GM23248 (cell line): ENCODE data around the gene PCDHA12. TPM values are rescaled to one million over a fixed set of nuclear protein-coding genes. Genes with fewer than 3 reads are reported as not detected.

Experiments
- DNase-seq: peaks from one replicate; pipeline ENCODE4 v3.0.0-alpha.2; 2015
- H2AFZ ChIP-seq: fragments of 200-600 bp; sonication (generic); 2 replicates; pipeline ENCODE4 v1.6.1; 2016; ENCODE audit warnings: antibody characterized with exemption
- H3F3A ChIP-seq: fragments of 200-600 bp; sonication (generic); 2 replicates; pipeline ENCODE4 v1.6.1; 2016; ENCODE audit warnings: mild to moderate bottlenecking, antibody characterized with exemption, mixed run types; ENCODE audit not compliant: insufficient read depth
- H3K27ac ChIP-seq: fragments of 200-600 bp; sonication (generic); 2 replicates; pipeline ENCODE4 v1.5.1; 2016; ENCODE audit warnings: mild to moderate bottlenecking
- H3K27me3 ChIP-seq: fragments of 200-600 bp; sonication (generic); replicated peaks from 2 replicates; pipeline ENCODE4 v1.6.1; 2016; ENCODE audit warnings: mild to moderate bottlenecking; ENCODE audit not compliant: insufficient read depth
- H3K36me3 ChIP-seq: fragments of 200-600 bp; sonication (generic); 2 replicates; pipeline ENCODE4 v1.6.1; 2016; ENCODE audit warnings: low read depth, mild to moderate bottlenecking
- H3K4me1 ChIP-seq: fragments of 200-600 bp; sonication (generic); 2 replicates; pipeline ENCODE4 v1.6.1; 2016; ENCODE audit warnings: mild to moderate bottlenecking; ENCODE audit not compliant: insufficient read depth
- H3K4me2 ChIP-seq: fragments of 200-600 bp; sonication (generic); one replicate; pipeline ENCODE4 v1.6.1; 2016; ENCODE audit warnings: mild to moderate bottlenecking; ENCODE audit not compliant: unreplicated experiment
- H3K4me3 ChIP-seq: fragments of 200-600 bp; sonication (generic); 2 replicates; pipeline ENCODE4 v1.5.1; 2016; ENCODE audit warnings: mild to moderate bottlenecking
- H3K79me2 ChIP-seq: fragments of 200-600 bp; sonication (generic); 2 replicates; pipeline ENCODE4 v1.6.1; 2016; ENCODE audit warnings: mild to moderate bottlenecking; ENCODE audit not compliant: insufficient read depth
- H3K9ac ChIP-seq: fragments of 200-600 bp; sonication (generic); 2 replicates; pipeline ENCODE4 v1.6.1; 2016; ENCODE audit warnings: mild to moderate bottlenecking
- H3K9me2 ChIP-seq: fragments of 200-600 bp; sonication (generic); 2 replicates; pipeline ENCODE4 v1.6.1; 2016; ENCODE audit warnings: mixed run types, mild to moderate bottlenecking, moderate library complexity; ENCODE audit not compliant: insufficient read depth
- H3K9me3 ChIP-seq: fragments of 200-600 bp; sonication (generic); one replicate; pipeline ENCODE4 v1.6.1; 2017; ENCODE audit warnings: low read depth
- H4K20me1 ChIP-seq: fragments of 200-600 bp; sonication (generic); 2 replicates; pipeline ENCODE4 v1.6.0; 2016; ENCODE audit not compliant: insufficient read depth
- EZH2 ChIP-seq: fragments of 200-600 bp; sonication (generic); IDR thresholded peaks from 2 replicates; pipeline ENCODE4 v1.6.1; 2018; ENCODE audit warnings: antibody characterized with exemption, mild to moderate bottlenecking; ENCODE audit not compliant: insufficient read depth, poor library complexity, severe bottlenecking
- EZH2phosphoT487 ChIP-seq: fragments of 200-600 bp; sonication (generic); IDR thresholded peaks from 2 replicates; pipeline ENCODE4 v1.6.1; 2018; ENCODE audit warnings: antibody characterized with exemption, moderate library complexity, mild to moderate bottlenecking, low read depth; ENCODE audit not compliant: insufficient read depth
- WGBS, 2 experiments: methylation state at CpG; one replicate each; pipeline ENCODE4 v1.1.6; 2015 to 2017; ENCODE audit warnings: low lambda C conversion rate in 2 of 2, low coverage in 1 of 2; ENCODE audit errors: missing lambda C conversion rate in 2 of 2; 5-methylcytosine and 5-hydroxymethylcytosine counted together
- in situ Hi-C: fragments of 300-500 bp; cut with MboI; formaldehyde crosslinking; loops from 2 replicates; pipeline ENCODE4 v1.15.0; 2020
- polyA plus RNA-seq: library from polyadenylated mRNA; unstranded; fragments of >200 nt; fragmentation: Nextera tagmentation; extraction: Ambion mirVana; gene quantifications from 2 replicates; pipeline ENCODE4 v1.2.1, GENCODE V29; 2016
- total RNA-seq: library from RNA; depleted of rRNA; stranded (reverse); fragments of >200 nt; shearing (Covaris generic); gene quantifications from 2 replicates; pipeline ENCODE4 v1.2.3, GENCODE V29; 2014; rRNA removed

PCDHA12 gene
- total and polyA plus RNA-seq, 2 experiments from 2014 or later, result not detected

GRCh38 chr5:140926443-140927227 lies 51.5 kb downstream of the PCDHA12 start:
- no peak for TF ChIP-seq EZH2
- no peak for TF ChIP-seq EZH2phosphoT487
- H3F3A ChIP-seq, result no peaks in the 10 kb centered on the region
- no peaks in the 10 kb centered on the region for H3K36me3 ChIP-seq
- H3K4me1 ChIP-seq, result no peaks in the 10 kb centered on the region
- in situ Hi-C loops, result no loop called here
- peak; percentile 70 for DNase-seq
- H3K27me3 ChIP-seq, result peaks cover 12% of the 10 kb centered on the region
- no peaks in the 10 kb centered on the region for H4K20me1 ChIP-seq
- no peaks in the 10 kb centered on the region for H3K9me3 ChIP-seq
- H3K9ac ChIP-seq, result no peak overlapping the region
- H3K27ac ChIP-seq, result no peak overlapping the region
- no peaks in the 10 kb centered on the region for H3K79me2 ChIP-seq
- H3K4me3 ChIP-seq, result peak overlapping the region; percentile 42
- H3K9me2 ChIP-seq, result no peaks in the 10 kb centered on the region
- H2AFZ ChIP-seq, result peak overlapping the region; percentile 67
- peak overlapping the region; percentile 39 for H3K4me2 ChIP-seq
- WGBS, 2 experiments, result 4 to 5% methylated on average over 66 to 73 of the region's 74 CpGs

GRCh38 chr5:140927228-140927573 lies 52.1 kb downstream of the PCDHA12 start:
- peak overlapping the region; percentile 42 for H3K4me3 ChIP-seq
- no peaks in the 10 kb centered on the region for H3K9me3 ChIP-seq
- H3K4me2 ChIP-seq, result no peak overlapping the region
- no peaks in the 10 kb centered on the region for H3K36me3 ChIP-seq
- no peak overlapping the region for H3K27ac ChIP-seq
- H3K9ac ChIP-seq, result no peak overlapping the region
- H3K27me3 ChIP-seq, result peaks cover 12% of the 10 kb centered on the region
- no peaks in the 10 kb centered on the region for H4K20me1 ChIP-seq
- TF ChIP-seq EZH2, result no peak
- no peak for TF ChIP-seq EZH2phosphoT487
- H3K9me2 ChIP-seq, result no peaks in the 10 kb centered on the region
- no peaks in the 10 kb centered on the region for H3K4me1 ChIP-seq
- H3F3A ChIP-seq, result no peaks in the 10 kb centered on the region
- peak overlapping the region; percentile 67; the same call in 1 of the 2 replicates for H2AFZ ChIP-seq
- 8 to 10% methylated on average over 26 of the region's 26 CpGs for WGBS, 2 experiments
- DNase-seq, result no peak
- H3K79me2 ChIP-seq, result no peaks in the 10 kb centered on the region
- in situ Hi-C loops, result no loop called here

Other genes with a start within 250 kb of the PCDHA12 start
- 1.9 and 6.1 TPM in 2 replicates for gene CD14, start 242.1 kb upstream of the PCDHA12 start, total RNA-seq
- gene CD14, start 242.1 kb upstream of the PCDHA12 start, polyA plus RNA-seq, result 2.1 and 3.2 TPM in 2 replicates
- gene TMCO6, start 235.9 kb upstream of the PCDHA12 start, total RNA-seq, result 14.4 and 48.2 TPM in 2 replicates
- 5.4 and 5.6 TPM in 2 replicates for gene TMCO6, start 235.9 kb upstream of the PCDHA12 start, polyA plus RNA-seq
- 21.9 and 25.4 TPM in 2 replicates for gene NDUFA2, start 227.7 kb upstream of the PCDHA12 start, total RNA-seq
- 117 and 120 TPM in 2 replicates for gene NDUFA2, start 227.7 kb upstream of the PCDHA12 start, polyA plus RNA-seq
- 72.0 and 72.2 TPM in 2 replicates for gene IK, start 227.5 kb upstream of the PCDHA12 start, total RNA-seq
- 105 and 106 TPM in 2 replicates for gene IK, start 227.5 kb upstream of the PCDHA12 start, polyA plus RNA-seq
- 17.5 and 19.6 TPM in 2 replicates for gene WDR55, start 210.4 kb upstream of the PCDHA12 start, total RNA-seq
- gene WDR55, start 210.4 kb upstream of the PCDHA12 start, polyA plus RNA-seq, result 17.7 and 18.6 TPM in 2 replicates
- gene DND1, start 201.7 kb upstream of the PCDHA12 start, total RNA-seq, result 0.22 and 0.38 TPM in 2 replicates
- gene DND1, start 201.7 kb upstream of the PCDHA12 start, polyA plus RNA-seq, result 0.14 TPM in 1 of 2 replicates, not detected in the other
- gene HARS1, start 183.9 kb upstream of the PCDHA12 start, total RNA-seq, result 75.7 and 85.0 TPM in 2 replicates
- 92.5 and 97.6 TPM in 2 replicates for gene HARS1, start 183.9 kb upstream of the PCDHA12 start, polyA plus RNA-seq
- 29.7 and 32.8 TPM in 2 replicates for gene HARS2, start 183.9 kb upstream of the PCDHA12 start, total RNA-seq
- 20.7 and 23.3 TPM in 2 replicates for gene HARS2, start 183.9 kb upstream of the PCDHA12 start, polyA plus RNA-seq
- 43.1 TPM in 2 replicates for gene ZMAT2, start 174.9 kb upstream of the PCDHA12 start, total RNA-seq
- 34.7 and 36.3 TPM in 2 replicates for gene ZMAT2, start 174.9 kb upstream of the PCDHA12 start, polyA plus RNA-seq
- not detected in 2 replicates for gene PCDHA1, start 89.2 kb upstream of the PCDHA12 start, total RNA-seq
- gene PCDHA1, start 89.2 kb upstream of the PCDHA12 start, polyA plus RNA-seq, result not detected in 2 replicates
- gene PCDHA2, start 80.5 kb upstream of the PCDHA12 start, total RNA-seq, result not detected in 2 replicates
- gene PCDHA2, start 80.5 kb upstream of the PCDHA12 start, polyA plus RNA-seq, result 0.06 TPM in 1 of 2 replicates, not detected in the other
- not detected in 2 replicates for gene PCDHA3, start 74.3 kb upstream of the PCDHA12 start, total RNA-seq
- gene PCDHA3, start 74.3 kb upstream of the PCDHA12 start, polyA plus RNA-seq, result 0.05 and 0.09 TPM in 2 replicates
- gene PCDHA4, start 68.2 kb upstream of the PCDHA12 start, total RNA-seq, result not detected in 2 replicates
- gene PCDHA4, start 68.2 kb upstream of the PCDHA12 start, polyA plus RNA-seq, result not detected in 2 replicates
- not detected in 2 replicates for gene PCDHA5, start 53.7 kb upstream of the PCDHA12 start, total RNA-seq
- gene PCDHA5, start 53.7 kb upstream of the PCDHA12 start, polyA plus RNA-seq, result not detected in 2 replicates
- gene PCDHA6, start 47.3 kb upstream of the PCDHA12 start, total RNA-seq, result 0.13 and 0.22 TPM in 2 replicates
- gene PCDHA6, start 47.3 kb upstream of the PCDHA12 start, polyA plus RNA-seq, result 0.10 TPM in 1 of 2 replicates, not detected in the other
- gene PCDHA7, start 41.0 kb upstream of the PCDHA12 start, total RNA-seq, result not detected in 2 replicates
- not detected in 2 replicates for gene PCDHA7, start 41.0 kb upstream of the PCDHA12 start, polyA plus RNA-seq
- gene PCDHA8, start 34.1 kb upstream of the PCDHA12 start, total RNA-seq, result not detected in 2 replicates
- not detected in 2 replicates for gene PCDHA8, start 34.1 kb upstream of the PCDHA12 start, polyA plus RNA-seq
- gene PCDHA9, start 26.9 kb upstream of the PCDHA12 start, total RNA-seq, result not detected in 2 replicates
- gene PCDHA9, start 26.9 kb upstream of the PCDHA12 start, polyA plus RNA-seq, result 0.04 TPM in 1 of 2 replicates, not detected in the other
- 0.11 and 0.13 TPM in 2 replicates for gene PCDHA10, start 19.4 kb upstream of the PCDHA12 start, total RNA-seq
- 0.13 and 0.26 TPM in 2 replicates for gene PCDHA10, start 19.4 kb upstream of the PCDHA12 start, polyA plus RNA-seq
- not detected in 2 replicates for gene PCDHA11, start 6.4 kb upstream of the PCDHA12 start, total RNA-seq
- not detected in 2 replicates for gene PCDHA11, start 6.4 kb upstream of the PCDHA12 start, polyA plus RNA-seq
- gene PCDHA13, start 6.8 kb downstream of the PCDHA12 start, total RNA-seq, result not detected in 2 replicates
- gene PCDHA13, start 6.8 kb downstream of the PCDHA12 start, polyA plus RNA-seq, result not detected in 2 replicates
- 0.38 TPM in 1 of 2 replicates, not detected in the other for gene PCDHAC1, start 51.0 kb downstream of the PCDHA12 start, total RNA-seq
- not detected in 2 replicates for gene PCDHAC1, start 51.0 kb downstream of the PCDHA12 start, polyA plus RNA-seq
- gene PCDHAC2, start 91.2 kb downstream of the PCDHA12 start, total RNA-seq, result not detected in 2 replicates
- gene PCDHAC2, start 91.2 kb downstream of the PCDHA12 start, polyA plus RNA-seq, result not detected in 2 replicates
- not detected in 2 replicates for gene PCDHB1, start 176.1 kb downstream of the PCDHA12 start, total RNA-seq
- gene PCDHB1, start 176.1 kb downstream of the PCDHA12 start, polyA plus RNA-seq, result not detected in 2 replicates
- 4.9 and 8.9 TPM in 2 replicates for gene PCDHB2, start 219.3 kb downstream of the PCDHA12 start, total RNA-seq
- gene PCDHB2, start 219.3 kb downstream of the PCDHA12 start, polyA plus RNA-seq, result 4.4 and 6.0 TPM in 2 replicates
- 0.76 and 1.1 TPM in 2 replicates for gene PCDHB3, start 225.2 kb downstream of the PCDHA12 start, total RNA-seq
- 0.23 and 0.24 TPM in 2 replicates for gene PCDHB3, start 225.2 kb downstream of the PCDHA12 start, polyA plus RNA-seq
- gene PCDHB4, start 246.5 kb downstream of the PCDHA12 start, total RNA-seq, result 0.22 and 0.63 TPM in 2 replicates
- 0.60 and 1.0 TPM in 2 replicates for gene PCDHB4, start 246.5 kb downstream of the PCDHA12 start, polyA plus RNA-seq